ENCODE data around the gene LEMD3. TPM values are rescaled to one million over a fixed set of nuclear protein-coding genes. Genes with fewer than 3 reads are reported as not detected.

Gene LEMD3
- total and polyA plus RNA-seq, 12 donors = 7.1 to 52.1 (median 22.3) TPM

DNA sequence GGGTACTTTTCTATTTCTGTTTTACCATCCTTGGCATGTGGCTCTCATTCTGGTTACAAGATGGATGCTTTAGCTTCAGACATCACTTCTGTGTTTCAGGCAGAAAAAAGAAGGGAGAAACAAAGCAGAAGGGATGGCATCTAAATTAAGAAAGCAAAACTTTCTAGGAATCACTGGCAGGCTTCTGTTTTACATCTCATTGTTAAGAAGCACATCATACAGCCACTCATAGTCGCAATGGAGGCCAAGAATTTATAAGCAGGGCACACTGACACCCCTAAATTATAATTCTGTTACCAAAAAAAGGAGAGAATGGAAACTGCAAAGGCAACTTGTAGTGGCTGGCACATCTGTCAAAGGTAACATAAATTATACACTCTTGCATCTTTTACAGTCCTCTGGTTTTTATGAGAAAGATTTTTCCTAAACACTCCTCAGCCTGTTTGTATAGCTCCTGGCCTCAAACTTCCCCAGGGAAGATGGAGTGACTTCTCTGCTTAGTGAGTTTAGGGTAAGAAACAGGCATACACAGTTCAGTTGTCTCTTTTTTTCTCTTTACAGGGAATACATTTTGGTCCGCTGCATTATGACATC lies 22.0 kb upstream of the LEMD3 start:
- WGBS, 4 donors = 67 to 79% (median 74%) methylated on average over 2 of the region's 2 CpGs
- Histone ChIP-seq H3K9me3 (replicated peaks in 1 of 3) (no peaks in the 10 kb centered on the region), H3K36me3 (replicated peaks in 1 of 2) (no peaks in the 10 kb centered on the region), H3K27ac (no peak overlapping the region), H3K27me3 (no peaks in the 10 kb centered on the region), H3K4me3 (no peak overlapping the region), H3K4me1 (replicated peaks in 1 of 2) (no peaks in the 10 kb centered on the region)
- intact Hi-C loops (cut with DNase I) = no loop called here
- TF ChIP-seq POLR2A (IDR thresholded peaks at IDR 0.05) = no peak
- no peak for DNase-seq

DNA sequence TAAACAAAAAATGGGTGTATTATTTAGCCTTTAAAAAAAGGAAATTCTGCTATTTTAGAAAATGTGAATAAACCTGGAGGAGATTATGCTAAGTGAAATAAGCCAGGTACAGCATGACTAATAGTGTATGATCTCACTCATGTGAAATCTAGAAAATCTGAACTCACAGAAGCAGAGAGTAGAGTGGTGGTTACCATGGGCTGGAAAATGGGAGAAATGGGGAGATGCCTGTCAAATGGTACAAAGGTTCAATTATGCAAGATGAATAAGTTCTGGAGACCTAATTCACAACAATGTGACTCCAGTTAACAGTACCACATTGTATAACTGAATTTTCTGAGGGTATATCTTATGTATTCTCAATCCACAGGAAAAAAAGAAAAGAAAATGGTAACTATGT lies 17.4 kb upstream of the LEMD3 start:
- Histone ChIP-seq H3K36me3 (replicated peaks in 1 of 2) (no peaks in the 10 kb centered on the region), H3K4me1 (replicated peaks in 1 of 2) (no peaks in the 10 kb centered on the region), H3K4me3 (no peak overlapping the region), H3K27ac (no peak overlapping the region), H3K27me3 (no peaks in the 10 kb centered on the region), H3K9me3 (replicated peaks in 1 of 3) (no peaks in the 10 kb centered on the region)
- TF ChIP-seq, protein P1, sequence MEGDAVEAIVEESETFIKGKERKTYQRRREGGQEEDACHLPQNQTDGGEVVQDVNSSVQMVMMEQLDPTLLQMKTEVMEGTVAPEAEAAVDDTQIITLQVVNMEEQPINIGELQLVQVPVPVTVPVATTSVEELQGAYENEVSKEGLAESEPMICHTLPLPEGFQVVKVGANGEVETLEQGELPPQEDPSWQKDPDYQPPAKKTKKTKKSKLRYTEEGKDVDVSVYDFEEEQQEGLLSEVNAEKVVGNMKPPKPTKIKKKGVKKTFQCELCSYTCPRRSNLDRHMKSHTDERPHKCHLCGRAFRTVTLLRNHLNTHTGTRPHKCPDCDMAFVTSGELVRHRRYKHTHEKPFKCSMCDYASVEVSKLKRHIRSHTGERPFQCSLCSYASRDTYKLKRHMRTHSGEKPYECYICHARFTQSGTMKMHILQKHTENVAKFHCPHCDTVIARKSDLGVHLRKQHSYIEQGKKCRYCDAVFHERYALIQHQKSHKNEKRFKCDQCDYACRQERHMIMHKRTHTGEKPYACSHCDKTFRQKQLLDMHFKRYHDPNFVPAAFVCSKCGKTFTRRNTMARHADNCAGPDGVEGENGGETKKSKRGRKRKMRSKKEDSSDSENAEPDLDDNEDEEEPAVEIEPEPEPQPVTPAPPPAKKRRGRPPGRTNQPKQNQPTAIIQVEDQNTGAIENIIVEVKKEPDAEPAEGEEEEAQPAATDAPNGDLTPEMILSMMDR (IDR thresholded peaks at IDR 0.05) = no peak
- no peak for TF ChIP-seq POLR2A (IDR thresholded peaks at IDR 0.05)
- no peak for DNase-seq
- intact Hi-C loops (cut with DNase I) = no loop called here

DNA sequence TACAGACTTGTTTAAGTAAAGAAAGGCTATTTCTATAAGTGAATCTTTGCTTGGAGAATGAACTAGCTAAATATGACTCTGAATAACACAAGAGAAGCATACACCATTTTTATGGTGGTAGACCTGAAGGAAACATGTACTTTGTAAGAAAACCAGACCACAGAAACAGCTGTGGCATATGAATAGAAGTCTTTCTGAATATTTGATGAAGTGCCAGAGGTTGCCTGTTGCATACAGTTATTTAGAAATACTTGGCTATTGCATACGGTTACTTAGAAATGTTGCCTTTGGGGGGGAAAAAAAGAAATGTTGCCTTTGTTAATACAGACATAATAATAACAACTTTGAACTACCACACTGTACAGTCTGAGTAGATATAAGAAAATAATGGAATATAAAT lies 16.8 kb upstream of the LEMD3 start:
- Histone ChIP-seq H3K27me3 (no peaks in the 10 kb centered on the region), H3K27ac (no peak overlapping the region), H3K4me1 (replicated peaks in 1 of 2) (no peaks in the 10 kb centered on the region), H3K4me3 (no peak overlapping the region), H3K9me3 (replicated peaks in 1 of 3) (no peaks in the 10 kb centered on the region), H3K36me3 (replicated peaks in 1 of 2) (no peaks in the 10 kb centered on the region)
- DNase-seq = no peak
- 44 to 65% (median 52%) methylated on average over 1 of the region's 1 CpG for WGBS, 4 donors
- TF ChIP-seq, protein P1 (IDR thresholded peaks at IDR 0.05) = no peak
- no peak for TF ChIP-seq POLR2A (IDR thresholded peaks at IDR 0.05)
- intact Hi-C loops (cut with DNase I) = no loop called here

GRCh38 chr12:65155784-65156183 lies 13.6 kb upstream of the LEMD3 start:
- 62 to 72% (median 69%) methylated on average over 3 of the region's 3 CpGs for WGBS, 4 donors
- H3K27ac ChIP-seq = no peak overlapping the region
- no peaks in the 10 kb centered on the region for H3K36me3 ChIP-seq (replicated peaks in 1 of 2)
- H3K4me1 ChIP-seq (replicated peaks in 1 of 2) = no peaks in the 10 kb centered on the region
- H3K4me3 ChIP-seq = no peak overlapping the region
- TF ChIP-seq, protein P1 (IDR thresholded peaks at IDR 0.05) = no peak
- no peak for TF ChIP-seq POLR2A (IDR thresholded peaks at IDR 0.05)
- intact Hi-C loops (cut with DNase I) = no loop called here
- no peaks in the 10 kb centered on the region for H3K9me3 ChIP-seq (replicated peaks in 1 of 3)
- H3K27me3 ChIP-seq = no peaks in the 10 kb centered on the region
- DNase-seq = no peak

GRCh38 chr12:65156366-65156841 lies 13.0 kb upstream of the LEMD3 start:
- no peaks in the 10 kb centered on the region for H3K4me1 ChIP-seq (replicated peaks in 1 of 2)
- H3K27ac ChIP-seq = no peak overlapping the region
- DNase-seq = no peak
- H3K36me3 ChIP-seq (replicated peaks in 1 of 2) = no peaks in the 10 kb centered on the region
- no peaks in the 10 kb centered on the region for H3K27me3 ChIP-seq
- no peak for TF ChIP-seq POLR2A (IDR thresholded peaks at IDR 0.05)
- TF ChIP-seq, protein P1 (IDR thresholded peaks at IDR 0.05) = no peak
- no peaks in the 10 kb centered on the region for H3K9me3 ChIP-seq (replicated peaks in 1 of 3)
- H3K4me3 ChIP-seq = no peak overlapping the region
- intact Hi-C loops (cut with DNase I) = no loop called here
- 60 to 72% (median 65%) methylated on average over 2 of the region's 2 CpGs for WGBS, 4 donors
